ENCODE measurements around the gene IGFN1. TPM values are rescaled to one million over a fixed set of nuclear protein-coding genes. Genes with fewer than 3 reads are reported as not detected.

Gene IGFN1
- total RNA-seq, 8 experiments from 2014 or later: 0.05 to 1.8 (median 0.43) TPM

GRCh38 chr1:201269900-201270410 lies 79.3 kb downstream of the IGFN1 start:
- H3K4me3 ChIP-seq: no peak overlapping the region
- ATAC-seq (replicated peaks in 6 of 8): no peak
- H3K4me1 ChIP-seq (replicated peaks in 1 of 2): peaks cover 4 to 9% of the 10 kb centered on the region in 2 donors
- WGBS, 10 experiments: 0 to 100% (median 71%) methylated on average over 1 to 6 of the region's 6 CpGs; no CpG with 5 or more reads in 3 of the 10 experiments
- no peak overlapping the region for H3K27ac ChIP-seq
- in situ Hi-C loops (cut with MboI; ENCODE audit: low pct_unique_long_range_greater_than_20kb in 2 of 9, low sequenced_read_pairs in 9 of 9, unreplicated experiment in 9 of 9): loop anchor here in 7 of 9 experiments (10.0 to 25.0 kb wide), 3 partner anchors 85 to 242 kb away; partner anchors contain the start of gene CSRP1 (in 2 of the 7)

- Histone ChIP-seq H3K27ac (no peak overlapping the region), H3K4me3 (no peak overlapping the region), H3K4me1 (replicated peaks in 1 of 2) (peaks cover 4 to 9% of the 10 kb centered on the region in 2 donors)
- no peak for ATAC-seq (replicated peaks in 6 of 8)
- 59 to 92% (median 73%) methylated on average over 1 to 4 of the region's 6 CpGs; no CpG with 5 or more reads in 1 of the 10 experiments for WGBS, 10 experiments
- in situ Hi-C loops (cut with MboI; ENCODE audit: low pct_unique_long_range_greater_than_20kb in 2 of 9, low sequenced_read_pairs in 9 of 9, unreplicated experiment in 9 of 9): loop anchor here in 6 of 9 experiments (25.0 kb wide), 2 partner anchors 91 to 241 kb away; partner anchors contain the start of gene CSRP1 (in 2 of the 6)
These were observed 80.2 kb downstream of the IGFN1 start for GRCh38 chr1:201270616-201271390.

GRCh38 chr1:201272799-201273198 lies 82.2 kb downstream of the IGFN1 start:
- 50 to 100% (median 76%) methylated on average over 1 to 6 of the region's 10 CpGs; no CpG with 5 or more reads in 1 of the 10 experiments for WGBS, 10 experiments
- no peak for ATAC-seq (replicated peaks in 6 of 8)
- Histone ChIP-seq H3K27ac (no peak overlapping the region), H3K4me3 (no peak overlapping the region), H3K4me1 (replicated peaks in 1 of 2) (peaks cover 0 to 3% of the 10 kb centered on the region in 2 donors)
- in situ Hi-C loops (cut with MboI; ENCODE audit: low pct_unique_long_range_greater_than_20kb in 2 of 9, low sequenced_read_pairs in 9 of 9, unreplicated experiment in 9 of 9): loop anchor here in 6 of 9 experiments (25.0 kb wide), 2 partner anchors 90 to 240 kb away; partner anchors contain the start of gene CSRP1 (in 2 of the 6)

- no peak for ATAC-seq (replicated peaks in 6 of 8)
These were observed 84.1 kb downstream of the IGFN1 start for GRCh38 chr1:201274616-201275252.

GRCh38 chr1:201275253-201275666 lies 84.6 kb downstream of the IGFN1 start:
- H3K4me1 ChIP-seq (replicated peaks in 1 of 2): no peaks in the 10 kb centered on the region
- ATAC-seq (replicated peaks in 6 of 8): peak in 6 of 8 experiments; percentile 12 to 98 (median 60)
- H3K27ac ChIP-seq: no peak overlapping the region
- 0 to 87% (median 69%) methylated on average over 1 to 6 of the region's 15 CpGs; no CpG with 5 or more reads in 4 of the 10 experiments for whole genome bisulfite sequencing, 10 experiments
- in situ Hi-C loops (cut with MboI; ENCODE audit: low pct_unique_long_range_greater_than_20kb in 2 of 9, low sequenced_read_pairs in 9 of 9, unreplicated experiment in 9 of 9): no loop called here
- no peak overlapping the region for H3K4me3 ChIP-seq

More at GRCh38 chr1:201274616-201275252, 84.1 kb downstream of the IGFN1 start:
- 69 to 90% (median 81%) methylated on average over 1 to 12 of the region's 12 CpGs; no CpG with 5 or more reads in 5 of the 10 experiments for WGBS, 10 experiments
- Histone ChIP-seq H3K27ac (no peak overlapping the region), H3K4me3 (no peak overlapping the region), H3K4me1 (replicated peaks in 1 of 2) (no peaks in the 10 kb centered on the region)
- in situ Hi-C loops (cut with MboI; ENCODE audit: low pct_unique_long_range_greater_than_20kb in 2 of 9, low sequenced_read_pairs in 9 of 9, unreplicated experiment in 9 of 9): loop anchor here in 6 of 9 experiments (25.0 kb wide), 2 partner anchors 88 to 238 kb away; partner anchors contain the start of gene CSRP1 (in 2 of the 6)

GRCh38 chr1:201276891-201277290 lies 86.3 kb downstream of the IGFN1 start:
- peak in 1 of 8 experiments; percentile 32 for ATAC-seq (replicated peaks in 6 of 8)

GRCh38 chr1:201277441-201277840 lies 86.8 kb downstream of the IGFN1 start:
- Histone ChIP-seq H3K27ac (no peak overlapping the region), H3K4me3 (no peak overlapping the region), H3K4me1 (replicated peaks in 1 of 2) (no peaks in the 10 kb centered on the region)
- WGBS, 10 experiments: 60 to 100% (median 88%) methylated on average over 1 to 3 of the region's 4 CpGs; no CpG with 5 or more reads in 3 of the 10 experiments
- in situ Hi-C loops (cut with MboI; ENCODE audit: low pct_unique_long_range_greater_than_20kb in 2 of 9, low sequenced_read_pairs in 9 of 9, unreplicated experiment in 9 of 9): no loop called here
- no peak for ATAC-seq (replicated peaks in 6 of 8)

More at GRCh38 chr1:201276891-201277290, 86.3 kb downstream of the IGFN1 start:
- no peak overlapping the region for H3K4me3 ChIP-seq
- no peaks in the 10 kb centered on the region for H3K4me1 ChIP-seq (replicated peaks in 1 of 2)
- in situ Hi-C loops (cut with MboI; ENCODE audit: low pct_unique_long_range_greater_than_20kb in 2 of 9, low sequenced_read_pairs in 9 of 9, unreplicated experiment in 9 of 9): no loop called here
- no peak overlapping the region for H3K27ac ChIP-seq
- 86 to 100% (median 88%) methylated on average over 1 to 3 of the region's 6 CpGs; no CpG with 5 or more reads in 7 of the 10 experiments for WGBS, 10 experiments

Other genes with a start within 250 kb of the IGFN1 start
- gene KIF21B, start 167.1 kb upstream of the IGFN1 start, total RNA-seq: 10 to 100 TPM in 5 of 8 experiments, under 1 TPM in 3; 0.09 to 84.7 (median 45.0) TPM
- under 1 TPM in 4 of 8 experiments, not detected in 4; under 0.01 to 0.09 (median 0.04) TPM for gene CACNA1S, start 78.4 kb upstream of the IGFN1 start, total RNA-seq
- 1 to 10 TPM in 4 of 8 experiments, under 1 TPM in 4; 0.31 to 5.2 (median 1.2) TPM for gene ASCL5, start 63.6 kb upstream of the IGFN1 start, total RNA-seq
- gene TMEM9, start 36.4 kb upstream of the IGFN1 start, total RNA-seq: 100 to 1,000 TPM in 5 of 8 experiments, 10 to 100 TPM in 3; 51.3 to 165 (median 123) TPM
- 1 to 10 TPM in 2 of 8 experiments, under 1 TPM in 4, not detected in 2; 0.21 to 1.8 (median 0.51) TPM for gene PKP1, start 92.7 kb downstream of the IGFN1 start, total RNA-seq
- gene TNNT2, start 186.9 kb downstream of the IGFN1 start, total RNA-seq: 1 to 10 TPM in 2 of 8 experiments, under 1 TPM in 5, not detected in 1; 0.14 to 2.7 (median 0.59) TPM
- gene LAD1, start 208.5 kb downstream of the IGFN1 start, total RNA-seq: under 1 TPM in 6 of 8 experiments, not detected in 2; 0.09 to 0.66 (median 0.16) TPM
- gene TNNI1, start 230.9 kb downstream of the IGFN1 start, total RNA-seq: 1 to 10 TPM in 5 of 8 experiments, under 1 TPM in 3; 0.27 to 4.8 (median 1.8) TPM